HCT116 (cell line): ENCODE data around the gene NSUN3.

Experiments used
- CTCF ChIP-seq, 3 experiments: fragments of 200-600 bp in 1 of 3; sonication (generic) in 1 of 3; IDR thresholded peaks in 2 of 3; conservative IDR thresholded peaks in 1 of 3; 2 replicates each; pipeline ENCODE4 v1.5.1; 2012 to 2017; ENCODE audit warnings: low read depth in 2 of 3, low read length in 2 of 3, antibody characterized with exemption in 1 of 3, borderline replicate concordance in 1 of 3, control low read depth in 1 of 3, mild to moderate bottlenecking in 1 of 3, mixed read lengths in 1 of 3, mixed run types in 1 of 3, moderate library complexity in 1 of 3; ENCODE audit not compliant: insufficient read depth in 1 of 3
- POLR2A ChIP-seq: IDR thresholded peaks from 2 replicates; pipeline ENCODE4 v1.7.0; 2011; ENCODE audit warnings: borderline replicate concordance; ENCODE audit not compliant: insufficient read depth, insufficient read length; ENCODE audit errors: extremely low read depth
- SP1 ChIP-seq: IDR thresholded peaks from 2 replicates; pipeline ENCODE4 v1.6.1; 2012; ENCODE audit warnings: low read depth
- ZFX ChIP-seq: fragments of 450-650 bp; IDR thresholded peaks from 2 replicates; pipeline ENCODE4 v1.6.1; 2017

- TF ChIP-seq SP1 = no peak
- TF ChIP-seq POLR2A = no peak
- no peak for TF ChIP-seq ZFX
- no peak for TF ChIP-seq CTCF (IDR thresholded peaks at IDR 0.05 in 2 of 3, conservative IDR thresholded peaks at IDR 0.05 in 1 of 3; ENCODE audit: borderline replicate concordance in 1 of 3, insufficient read depth in 1 of 3, low read depth in 2 of 3, low read length in 2 of 3)
These were observed 109.9 kb downstream of the NSUN3 start for GRCh38 chr3:94172695-94173310.
